Fibroblast of lung (primary cell): Measurements from ENCODE around the gene OR2AT4.

ENCODE experiments used
- CTCF ChIP-seq, 2 donors: IDR thresholded peaks in 1 of 2; conservative IDR thresholded peaks in 1 of 2; 1 replicate in 1 of 2; 2 replicates in 1 of 2; pipeline ENCODE4 v1.5.1; 2011 to 2012; ENCODE audit warnings: low read length in 2 of 2, control low read depth in 1 of 2, inconsistent platforms in 1 of 2, low read depth in 1 of 2, mild to moderate bottlenecking in 1 of 2
- EZH2 ChIP-seq: IDR thresholded peaks from 2 replicates; pipeline ENCODE4 v1.5.1; 2012; ENCODE audit warnings: low read length, control low read depth, mild to moderate bottlenecking; ENCODE audit errors: missing control alignments

GRCh38 chr11:75055511-75055910 is 41.2 kb downstream of the OR2AT4 start:
- TF ChIP-seq CTCF (conservative IDR thresholded peaks at IDR 0.05 in 1 of 2, IDR thresholded peaks at IDR 0.05 in 1 of 2; ENCODE audit: low read depth in 1 of 2, low read length in 2 of 2) (no peak), EZH2 (no peak)
